Lower leg skin (tissue), 4 donors: ENCODE results near the gene EIF4B. TPM values are rescaled to one million over a fixed set of nuclear protein-coding genes. Genes with fewer than 3 reads are reported as not detected.

ENCODE experiments used
- DNase-seq, 2 donors: peaks; one replicate each; pipeline ENCODE4 v3.0.0-alpha.2; 2019; ENCODE audit warnings: low spot score in 2 of 2
- H3K4me3 ChIP-seq: fragments of 200-600 bp; sonication (generic); 2 replicates; pipeline ENCODE4 v1.5.1; 2017; ENCODE audit warnings: mild to moderate bottlenecking, low read depth; ENCODE audit not compliant: poor library complexity, severe bottlenecking
- CTCF ChIP-seq, 3 donors: fragments of 450-650 bp; IDR thresholded peaks; one replicate each; pipeline ENCODE4 v1.5.1; 2016; ENCODE audit warnings: antibody characterized with exemption in 3 of 3, mild to moderate bottlenecking in 3 of 3, moderate library complexity in 2 of 3
- POLR2A ChIP-seq, 2 donors: fragments of 450-650 bp; IDR thresholded peaks; one replicate each; pipeline ENCODE4 v1.6.1; 2016 to 2017; ENCODE audit warnings: antibody characterized with exemption in 2 of 2, mild to moderate bottlenecking in 1 of 2, moderate library complexity in 1 of 2
- WGBS, 2 donors: methylation state at CpG; one replicate each; pipeline ENCODE4 v1.1.5; 2018; 5-methylcytosine and 5-hydroxymethylcytosine counted together
- intact Hi-C: fragments of 100-400 bp; cut with DNase I; formaldehyde crosslinking; loops from one replicate; pipeline ENCODE4 v1.15.0; 2023; ENCODE audit warnings: low total_unique reads
- total RNA-seq, 4 donors: library from RNA; depleted of rRNA; stranded (reverse); fragments of >200 nt; gene quantifications; one replicate each; pipeline ENCODE4 v1.1.0, GENCODE V29; 2016

EIF4B gene
- total RNA-seq, 4 donors from 2014 or later, result 499 to 623 (median 546) TPM

GRCh38 chr12:53065975-53066931, 60.0 kb downstream of the EIF4B start:
- intact Hi-C loops, result loop anchor here (10.0 kb wide), 1 partner anchor 129 kb away; no protein-coding TSS in a partner anchor
- no peak overlapping the region for H3K4me3 ChIP-seq
- peak; percentile 78 to 96 for DNase-seq
- TF ChIP-seq CTCF (IDR thresholded peaks at IDR 0.05), result peak in 1 of 3 donors; percentile 90
- no peak for TF ChIP-seq POLR2A (IDR thresholded peaks at IDR 0.05)
- 40 to 45% methylated on average over 24 of the region's 24 CpGs for WGBS, 2 donors

DNA sequence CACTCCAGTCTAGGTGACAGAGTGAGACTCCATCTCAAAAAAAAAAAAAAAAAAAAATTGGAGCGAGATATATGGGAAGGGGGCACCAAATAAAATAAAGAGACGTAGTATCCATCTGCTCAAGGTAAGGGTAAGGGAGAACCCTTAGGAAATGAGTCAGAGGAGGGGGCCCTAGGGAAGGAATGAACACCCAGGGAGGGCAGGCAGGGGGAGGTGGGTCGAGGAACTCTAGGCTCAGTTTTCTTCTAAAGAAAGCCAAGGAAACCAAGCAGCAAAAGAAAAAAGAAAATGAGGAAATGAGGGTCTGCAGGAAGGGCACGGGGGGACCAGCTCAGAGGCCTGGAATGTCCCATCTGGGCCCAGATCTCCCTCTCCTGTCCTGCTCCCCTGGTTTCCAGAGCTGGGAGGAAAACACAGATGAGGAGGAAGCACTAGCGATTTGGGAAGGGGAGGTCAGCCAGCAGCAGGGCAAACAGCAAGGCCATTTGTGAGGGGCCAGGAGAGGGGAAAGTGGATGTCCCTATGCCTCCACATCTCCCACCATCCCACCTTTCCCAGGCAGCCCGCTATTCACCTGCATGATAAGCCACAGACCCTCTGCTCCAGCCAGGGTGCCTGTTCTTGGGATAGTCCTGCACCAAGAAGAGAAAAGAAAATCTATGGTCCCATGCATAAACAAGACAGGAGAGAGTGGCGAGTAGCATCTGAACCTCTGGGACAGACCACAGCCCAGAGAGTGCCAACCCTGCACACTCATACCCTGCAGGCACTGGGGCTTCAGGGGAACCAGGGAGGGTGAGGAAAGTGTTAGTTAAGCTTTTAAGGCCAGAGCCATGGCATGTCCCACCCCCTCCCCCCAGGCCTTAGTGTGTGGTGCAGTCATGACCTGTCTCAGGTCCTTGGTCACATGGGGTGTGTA, 61.1 kb downstream of the EIF4B start:
- intact Hi-C loops, result loop anchor here (10.0 kb wide), 1 partner anchor 127 kb away; no protein-coding TSS in a partner anchor
- TF ChIP-seq CTCF (IDR thresholded peaks at IDR 0.05) (no peak), POLR2A (IDR thresholded peaks at IDR 0.05) (no peak)
- H3K4me3 ChIP-seq, result no peak overlapping the region
- WGBS, 2 donors, result 81 to 84% methylated on average over 7 of the region's 7 CpGs
- peak in 1 of 2 donors; percentile 76 for DNase-seq

DNA sequence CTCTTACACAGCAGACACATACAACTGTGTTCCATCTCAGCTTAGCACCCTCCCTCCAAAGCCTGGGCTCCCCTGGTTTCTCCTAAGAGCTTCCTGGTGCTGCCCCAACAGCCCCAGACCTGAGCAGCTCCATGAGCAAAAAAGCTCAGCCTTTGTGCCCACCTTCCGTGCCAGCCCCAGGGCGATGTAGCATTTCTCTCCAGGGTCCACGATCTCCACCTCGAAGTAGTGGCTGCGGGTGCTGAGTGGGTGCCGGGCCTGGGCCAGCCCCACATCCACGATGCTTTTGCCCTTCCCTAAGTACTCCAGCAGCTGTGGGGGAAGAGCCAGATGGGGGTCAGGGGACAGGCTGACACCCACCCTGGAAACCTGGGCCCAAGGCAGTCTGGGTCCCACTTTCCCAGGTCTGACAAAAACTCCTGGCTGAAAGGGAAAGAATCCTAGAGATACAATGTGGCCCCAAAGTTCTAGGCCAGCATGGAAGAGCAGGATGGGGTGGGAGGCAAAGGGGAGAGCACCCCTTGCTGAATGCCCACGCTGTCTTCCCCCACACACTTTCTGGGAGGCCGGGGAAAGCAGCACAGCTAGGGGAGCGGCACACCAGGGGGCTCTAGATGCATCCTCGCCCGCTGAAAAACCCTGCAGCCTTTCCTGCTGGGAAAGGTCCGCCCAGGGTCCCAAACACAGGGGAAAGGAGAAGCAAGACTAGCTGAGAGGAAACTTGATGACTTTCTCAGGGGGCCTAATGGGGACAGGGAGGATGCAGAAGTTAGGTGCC, 61.9 kb downstream of the EIF4B start:
- TF ChIP-seq POLR2A (IDR thresholded peaks at IDR 0.05) (no peak), CTCF (IDR thresholded peaks at IDR 0.05) (no peak)
- 82 to 90% methylated on average over 13 of the region's 13 CpGs for WGBS, 2 donors
- intact Hi-C loops, result loop anchor here (1.0 to 10.0 kb wide), 2 partner anchors 29 to 127 kb away; no protein-coding TSS in a partner anchor

GRCh38 chr12:53068811-53069585, 62.7 kb downstream of the EIF4B start:
- intact Hi-C loops, result loop anchor here (1.0 to 10.0 kb wide), 2 partner anchors 30 to 126 kb away; no protein-coding TSS in a partner anchor
- H3K4me3 ChIP-seq, result no peak overlapping the region
- TF ChIP-seq CTCF (IDR thresholded peaks at IDR 0.05), result no peak
- TF ChIP-seq POLR2A (IDR thresholded peaks at IDR 0.05), result no peak
- WGBS, 2 donors, result 57 to 73% methylated on average over 15 of the region's 15 CpGs
- DNase-seq, result peak in 1 of 2 donors; percentile 83

More for the DNA sequence above, 61.9 kb downstream of the EIF4B start:
- H3K4me3 ChIP-seq, result no peak overlapping the region
- peak in 1 of 2 donors; percentile 83 for DNase-seq
